ENCODE data around the gene ZP1. TPM values are rescaled to one million over a fixed set of nuclear protein-coding genes. Genes with fewer than 3 reads are reported as not detected.

The ZP1 gene
- total and polyA plus RNA-seq, 2 of the 13 experiments (the other 11 are each of a cell fraction or from before 2014, with no cell fraction given): 0.16 TPM; not detected in 1

- no peak for TF ChIP-seq TRIM22 (IDR thresholded peaks at IDR 0.05)
- TF ChIP-seq ZNF275 (CRISPR knock-in tag; IDR thresholded peaks at IDR 0.05; ENCODE audit: borderline replicate concordance): no peak
- TF ChIP-seq TRAFD1 (CRISPR knock-in tag; IDR thresholded peaks at IDR 0.05; ENCODE audit: borderline replicate concordance): no peak
- TF ChIP-seq KLF11 (CRISPR knock-in tag; IDR thresholded peaks at IDR 0.05): peak; percentile 84; the same call in 1 of the 2 replicates
- TF ChIP-seq SCMH1 (CRISPR knock-in tag; IDR thresholded peaks at IDR 0.05; ENCODE audit: borderline replicate concordance): no peak
- peak; percentile 97 for TF ChIP-seq HBP1 (CRISPR knock-in tag; IDR thresholded peaks at IDR 0.05; ENCODE audit: low read depth)
- peak; percentile 39; the same call in 1 of the 2 replicates for TF ChIP-seq PITX1 (CRISPR knock-in tag; IDR thresholded peaks at IDR 0.05)
- no peak for TF ChIP-seq AGO2 (optimal IDR thresholded peaks at IDR 0.05; ENCODE audit: low read depth, low read length)
- TF ChIP-seq NR3C1 (CRISPR knock-in tag; IDR thresholded peaks at IDR 0.05): no peak
- peak; percentile 86; the same call in 1 of the 2 replicates for TF ChIP-seq SIN3B (IDR thresholded peaks at IDR 0.05; ENCODE audit: low read length)
- peak; percentile 99 for TF ChIP-seq ZMYM4 (CRISPR knock-in tag; IDR thresholded peaks at IDR 0.05)
- peak; percentile 89 for TF ChIP-seq ZNF331 (CRISPR knock-in tag; IDR thresholded peaks at IDR 0.05)
- TF ChIP-seq ZNF740 (CRISPR knock-in tag; IDR thresholded peaks at IDR 0.05): peak; percentile 95
- peak; percentile 42; the same call in 1 of the 2 replicates for TF ChIP-seq SNAPC4 (CRISPR knock-in tag; IDR thresholded peaks at IDR 0.05)
- peak; percentile 77; the same call in 1 of the 2 replicates for TF ChIP-seq ZBTB20 (CRISPR knock-in tag; IDR thresholded peaks at IDR 0.05; ENCODE audit: borderline replicate concordance, low read depth)
- TF ChIP-seq ZNF337 (CRISPR knock-in tag; IDR thresholded peaks at IDR 0.05; ENCODE audit: borderline replicate concordance, low read depth): 0 out of 2 replicates have a peak, but pooled peaks have one; percentile 69
- TF ChIP-seq NBN (conservative IDR thresholded peaks at IDR 0.05): no peak
Measured at GRCh38 chr11:60841797-60842667, 25.3 kb upstream of the ZP1 start, which contains the start of gene CCDC86 (continued).
